Mucosa of descending colon (tissue), 3 donors: Measurements from ENCODE around the gene TMEM255B. TPM values are rescaled to one million over a fixed set of nuclear protein-coding genes. Genes with fewer than 3 reads are reported as not detected.

ENCODE experiments used
- ATAC-seq: fragments of 200-7000 bp; cut with Tn5 transposase; one replicate; pipeline ENCODE4 v1.9.1; 2020; ENCODE audit warnings: mild to moderate bottlenecking, moderate library complexity
- DNase-seq, 3 donors: peaks; one replicate each; pipeline ENCODE4 v3.0.0-alpha.2; 2020
- H3K36me3 ChIP-seq: fragments of 200-600 bp; one replicate; pipeline ENCODE4 v1.8.0; 2021; ENCODE audit warnings: low read depth, mild to moderate bottlenecking
- H3K4me1 ChIP-seq: fragments of 200-600 bp; one replicate; pipeline ENCODE4 v1.8.0; 2021; ENCODE audit warnings: low read depth, mild to moderate bottlenecking
- H3K4me3 ChIP-seq: fragments of 200-600 bp; one replicate; pipeline ENCODE4 v1.8.0; 2021; ENCODE audit warnings: mild to moderate bottlenecking
- H3K9me3 ChIP-seq: fragments of 200-600 bp; one replicate; pipeline ENCODE4 v1.8.0; 2021; ENCODE audit warnings: mild to moderate bottlenecking
- intact Hi-C, 2 donors: fragments of 100-400 bp; cut with DNase I in 1 of 2; cut with micrococcal nuclease in 1 of 2; formaldehyde crosslinking; loops; one replicate each; pipeline versions ENCODE4 v1.11.0 to v1.11.1; 2022; cut with DNase I, micrococcal nuclease
- total RNA-seq, 3 donors: library from RNA; stranded (reverse); fragmentation: NEBNext Ultra II Directional in 2 of 3; extraction: Animal tissue kit (Norgen Biotek cat#: 25700) in 2 of 3; gene quantifications; one replicate each; pipeline versions ENCODE4 v1.2.1 to v1.2.4, GENCODE V29; 2021 to 2023
- TF ChIP-seq, protein P1 (sequence below): fragments of 200-600 bp; IDR thresholded peaks from one replicate; pipeline ENCODE4 v1.8.0; 2022; ENCODE audit warnings: antibody characterized with exemption, mild to moderate bottlenecking
- donor health status: DM: no; HTN: no; CAD: no; lungs with moderate emphysema.
- donor health status: DM: no; HTN: no; CAD: no.
- donor health status: DM: no; HTN: yes; CAD: no.

TMEM255B gene
- total RNA-seq, 3 donors from 2014 or later = 2.9 to 6.6 (median 6.3) TPM

DNA sequence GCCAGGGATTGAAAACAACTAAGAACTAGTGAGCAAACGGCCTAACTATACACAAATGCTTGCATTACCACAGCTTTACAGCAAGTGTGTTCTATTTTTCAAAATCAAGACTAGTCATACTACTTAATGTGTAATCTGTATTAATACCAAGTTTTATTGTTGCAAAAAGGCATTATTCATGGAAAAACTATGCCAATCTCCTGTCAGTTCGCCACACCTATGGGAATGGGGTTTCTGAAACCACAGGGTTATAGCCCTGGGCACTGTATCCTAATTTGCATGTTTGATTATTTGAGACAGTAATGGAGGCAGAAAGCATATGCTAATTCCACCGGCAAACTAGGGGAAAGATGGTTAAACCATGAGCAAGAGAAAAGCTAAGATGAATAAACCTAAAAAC lies 90.5 kb downstream of the TMEM255B start:
- intact Hi-C loops = no loop called here
- H3K4me3 ChIP-seq = no peak overlapping the region
- ATAC-seq (no peak), DNase-seq (no peak)
- TF ChIP-seq, protein P1, sequence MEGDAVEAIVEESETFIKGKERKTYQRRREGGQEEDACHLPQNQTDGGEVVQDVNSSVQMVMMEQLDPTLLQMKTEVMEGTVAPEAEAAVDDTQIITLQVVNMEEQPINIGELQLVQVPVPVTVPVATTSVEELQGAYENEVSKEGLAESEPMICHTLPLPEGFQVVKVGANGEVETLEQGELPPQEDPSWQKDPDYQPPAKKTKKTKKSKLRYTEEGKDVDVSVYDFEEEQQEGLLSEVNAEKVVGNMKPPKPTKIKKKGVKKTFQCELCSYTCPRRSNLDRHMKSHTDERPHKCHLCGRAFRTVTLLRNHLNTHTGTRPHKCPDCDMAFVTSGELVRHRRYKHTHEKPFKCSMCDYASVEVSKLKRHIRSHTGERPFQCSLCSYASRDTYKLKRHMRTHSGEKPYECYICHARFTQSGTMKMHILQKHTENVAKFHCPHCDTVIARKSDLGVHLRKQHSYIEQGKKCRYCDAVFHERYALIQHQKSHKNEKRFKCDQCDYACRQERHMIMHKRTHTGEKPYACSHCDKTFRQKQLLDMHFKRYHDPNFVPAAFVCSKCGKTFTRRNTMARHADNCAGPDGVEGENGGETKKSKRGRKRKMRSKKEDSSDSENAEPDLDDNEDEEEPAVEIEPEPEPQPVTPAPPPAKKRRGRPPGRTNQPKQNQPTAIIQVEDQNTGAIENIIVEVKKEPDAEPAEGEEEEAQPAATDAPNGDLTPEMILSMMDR = no peak
- no peaks in the 10 kb centered on the region for H3K9me3 ChIP-seq
- H3K36me3 ChIP-seq = no peaks in the 10 kb centered on the region
- peaks cover 36% of the 10 kb centered on the region for H3K4me1 ChIP-seq

DNA sequence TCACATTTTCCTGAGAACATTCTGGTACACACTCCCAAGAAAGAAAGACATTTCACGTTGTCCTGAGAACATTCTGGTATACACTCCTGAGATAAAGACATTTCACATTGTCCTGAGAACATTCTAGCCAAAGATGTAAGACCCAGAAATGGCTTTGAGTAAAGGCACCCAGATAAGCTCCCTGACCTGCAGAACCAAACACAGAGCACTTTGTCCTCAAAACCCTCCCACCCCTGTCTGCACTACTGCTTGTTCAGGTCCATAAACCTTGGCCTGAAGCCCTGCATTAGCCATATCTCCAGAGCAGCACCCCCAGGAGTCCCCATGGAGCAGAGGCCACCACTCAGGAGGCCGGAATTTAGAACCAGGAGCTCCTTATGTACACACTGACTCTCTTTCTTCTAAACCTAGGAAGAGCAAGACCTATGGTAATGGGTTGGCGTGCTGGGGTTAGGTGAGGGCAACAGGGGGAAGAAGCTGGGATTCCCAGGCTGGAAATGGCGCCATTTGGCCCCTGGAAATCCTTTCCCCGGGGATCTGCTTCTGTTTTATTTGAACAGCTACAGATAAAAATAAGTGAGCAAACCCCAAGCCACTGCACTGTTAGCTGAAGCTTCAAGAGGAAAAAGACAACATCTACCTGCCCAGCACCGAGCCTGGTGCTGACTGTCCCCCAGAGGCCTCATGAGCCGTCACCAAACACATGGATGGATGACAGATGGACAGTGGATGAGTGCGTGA lies 91.1 kb downstream of the TMEM255B start:
- intact Hi-C loops = no loop called here
- DNase-seq (no peak), ATAC-seq (no peak)
- Histone ChIP-seq H3K36me3 (no peaks in the 10 kb centered on the region), H3K4me1 (peaks cover 42% of the 10 kb centered on the region), H3K9me3 (no peaks in the 10 kb centered on the region), H3K4me3 (no peak overlapping the region)
- TF ChIP-seq, protein P1 = no peak

DNA sequence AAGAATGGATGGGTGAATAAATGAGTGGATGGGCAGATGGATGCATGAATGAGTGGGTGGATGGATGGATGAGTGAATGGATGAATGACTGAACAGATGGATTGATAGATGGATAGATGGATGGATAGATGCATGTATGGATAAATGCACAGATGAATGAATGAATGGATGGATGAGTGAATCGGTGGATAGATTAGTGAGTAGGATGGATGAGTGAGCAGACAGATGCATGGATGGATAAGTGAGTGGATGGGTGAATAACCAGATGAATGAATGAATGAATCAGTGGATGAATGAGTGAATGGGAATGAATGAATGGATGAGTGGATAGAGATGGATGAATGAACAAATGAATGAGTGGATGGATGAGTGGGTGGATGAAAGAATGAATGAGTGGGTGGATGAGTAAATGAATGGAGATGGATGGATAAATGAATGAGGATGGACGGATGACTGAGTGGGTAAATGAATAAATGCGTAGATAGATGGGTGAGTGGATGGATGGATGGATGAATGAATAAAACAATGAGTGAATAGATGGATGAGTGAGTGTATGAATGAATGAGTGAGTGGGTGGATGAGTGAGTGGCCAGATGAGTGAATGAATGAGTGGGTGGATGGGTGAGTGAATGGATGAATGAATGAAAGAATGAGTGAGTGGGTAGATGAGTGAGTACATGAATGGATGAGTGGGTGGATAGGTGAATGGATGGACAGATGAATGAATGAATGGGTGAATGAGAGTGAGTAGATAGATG lies 91.9 kb downstream of the TMEM255B start:
- intact Hi-C loops = no loop called here
- Histone ChIP-seq H3K4me3 (no peak overlapping the region), H3K36me3 (no peaks in the 10 kb centered on the region), H3K9me3 (no peaks in the 10 kb centered on the region), H3K4me1 (peaks cover 50% of the 10 kb centered on the region)
- no peak for DNase-seq
- TF ChIP-seq, protein P1 = no peak
- ATAC-seq = no peak

DNA sequence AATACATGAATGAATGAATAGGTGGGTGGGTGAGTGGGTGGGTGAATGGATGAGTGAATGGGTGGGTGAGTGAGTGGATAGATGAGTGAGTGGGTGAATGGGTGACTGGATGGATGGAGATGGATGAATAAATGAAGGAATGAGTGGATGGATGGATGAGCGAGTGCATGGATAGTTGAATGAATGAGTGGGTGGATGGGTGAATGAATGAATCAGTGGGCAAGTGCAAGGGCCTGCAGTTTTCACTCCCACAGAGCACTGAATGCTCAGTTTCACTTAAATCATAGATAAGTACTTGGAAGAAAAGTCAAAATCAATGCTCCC lies 92.4 kb downstream of the TMEM255B start:
- TF ChIP-seq, protein P1 = no peak
- Histone ChIP-seq H3K4me3 (no peak overlapping the region), H3K36me3 (no peaks in the 10 kb centered on the region), H3K4me1 (peaks cover 55% of the 10 kb centered on the region), H3K9me3 (no peaks in the 10 kb centered on the region)
- DNase-seq (no peak), ATAC-seq (no peak)
- intact Hi-C loops = no loop called here

DNA sequence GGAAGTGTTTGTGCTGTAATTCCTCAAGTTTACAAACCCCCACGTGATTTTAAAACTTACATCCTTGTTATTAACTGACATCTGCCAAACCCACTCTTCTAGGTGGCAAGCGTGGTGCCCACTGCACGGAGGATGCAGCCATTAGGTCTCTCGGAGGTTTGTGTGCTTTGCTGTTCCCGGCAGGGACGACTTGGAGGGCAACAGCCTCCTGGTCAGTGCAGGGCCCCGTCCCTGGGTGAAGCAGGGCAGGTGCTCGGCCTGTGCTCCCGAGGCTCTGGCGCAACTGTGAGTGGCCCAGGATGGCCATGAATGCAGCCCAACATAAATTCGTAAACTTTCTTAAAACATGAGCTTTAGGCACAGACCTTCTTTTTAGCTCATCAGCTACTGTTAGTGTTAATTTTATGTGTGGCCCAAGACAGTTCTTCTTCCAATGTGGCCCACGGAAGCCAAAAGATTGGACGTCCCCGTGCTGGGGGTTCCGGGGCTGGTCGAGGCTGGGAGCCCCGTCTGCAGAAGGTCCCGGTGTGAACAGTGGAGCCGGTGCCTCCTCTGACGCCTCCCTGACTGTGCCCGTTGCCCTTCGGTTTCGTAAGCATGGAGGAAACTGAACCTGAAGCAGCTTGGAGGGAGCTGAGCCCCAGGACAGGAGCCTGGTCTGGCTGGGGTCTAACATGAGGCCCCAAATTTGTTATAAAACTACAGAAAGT lies 93.0 kb downstream of the TMEM255B start:
- H3K36me3 ChIP-seq = no peaks in the 10 kb centered on the region
- no peak for DNase-seq
- TF ChIP-seq, protein P1 = no peak
- peaks cover 61% of the 10 kb centered on the region for H3K4me1 ChIP-seq
- H3K9me3 ChIP-seq = no peaks in the 10 kb centered on the region
- no peak for ATAC-seq
- no peak overlapping the region for H3K4me3 ChIP-seq
- intact Hi-C loops = no loop called here
